Measurements from ENCODE around the gene ROBO4. TPM values are rescaled to one million over a fixed set of nuclear protein-coding genes. Genes with fewer than 3 reads are reported as not detected.

The ROBO4 gene
- total RNA-seq, 1 experiment from 2014 or later: not detected

GRCh38 chr11:124896821-124897391 lies 759 bp downstream of the ROBO4 start:
- no peaks in the 10 kb centered on the region for H3K9me2 ChIP-seq (ENCODE audit: insufficient read depth)
- ChIA-PET CTCF (no interaction called here), RAD21 (ENCODE audit: low non-redundant PET in 1 of 2, low total read pairs in 2 of 2, uncharacterized antibody in 2 of 2, unreplicated experiment in 2 of 2) (no interaction called here), POLR2A (no interaction called here)
- no peaks in the 10 kb centered on the region for H3K27me3 ChIP-seq (ENCODE audit: insufficient read depth, low read length)
- no peak for DNase-seq (ENCODE audit: low read depth, low spot score)
- H3K4me1 ChIP-seq (ENCODE audit: control insufficient read depth in 1 of 2, insufficient read depth in 2 of 2, low read length in 2 of 2): peaks cover 6 to 42% of the 10 kb centered on the region in 2 experiments
- no peak overlapping the region for H3K4me3 ChIP-seq (replicated peaks in 1 of 2; ENCODE audit: low read depth in 1 of 2, low read length in 2 of 2)
- no peak overlapping the region for H3K27ac ChIP-seq (ENCODE audit: low read depth, low read length)
- no peaks in the 10 kb centered on the region for H3K9me3 ChIP-seq (ENCODE audit: control insufficient read depth in 1 of 2, insufficient read depth in 1 of 2, low read depth in 1 of 2, low read length in 2 of 2)
- no peak overlapping the region for H2AFZ ChIP-seq (ENCODE audit: low read depth, low read length, poor library complexity, severe bottlenecking)
- no peaks in the 10 kb centered on the region for H3K36me3 ChIP-seq (ENCODE audit: control insufficient read depth in 1 of 2, insufficient read depth in 2 of 2, low read length in 2 of 2)
- H3K79me2 ChIP-seq (ENCODE audit: insufficient read depth, low read length): no peaks in the 10 kb centered on the region
- no peaks in the 10 kb centered on the region for H4K20me1 ChIP-seq (ENCODE audit: insufficient read depth)
- BruUV-seq (replicated peaks): no TSS peak
- ATAC-seq: no peak
- H3K4me2 ChIP-seq (ENCODE audit: low read length): no peak overlapping the region
- intact Hi-C loops (cut with micrococcal nuclease): no loop called here
- no peak overlapping the region for H3K9ac ChIP-seq (ENCODE audit: low read length)
- no peak for TF ChIP-seq SIN3A (IDR thresholded peaks at IDR 0.05; ENCODE audit: low read depth)
- TF ChIP-seq ZNF274 (IDR thresholded peaks at IDR 0.05; ENCODE audit: low read depth, low read length): no peak
- no peak for TF ChIP-seq ZFX (IDR thresholded peaks at IDR 0.05)
- TF ChIP-seq REST (IDR thresholded peaks at IDR 0.05; ENCODE audit: low read depth): no peak
- TF ChIP-seq FOSL1 (IDR thresholded peaks at IDR 0.05; ENCODE audit: low read depth): no peak
- no peak for TF ChIP-seq JUND (IDR thresholded peaks at IDR 0.05)
- no peak for TF ChIP-seq ATF3 (IDR thresholded peaks at IDR 0.05)
- no peak for TF ChIP-seq EZH2 (IDR thresholded peaks at IDR 0.05)
- TF ChIP-seq POLR2A (IDR thresholded peaks at IDR 0.05; ENCODE audit: borderline replicate concordance, extremely low read depth, insufficient read depth, insufficient read length): no peak
- TF ChIP-seq ZBTB33 (IDR thresholded peaks at IDR 0.05; ENCODE audit: extremely low read depth, insufficient replicate concordance, low read length): no peak

Measured in HCT116 (cell line).